Neural progenitor cell (in vitro differentiated cells): Measurements from ENCODE around the gene MYOZ3. TPM values are rescaled to one million over a fixed set of nuclear protein-coding genes. Genes with fewer than 3 reads are reported as not detected.

ENCODE experiments used
- DNase-seq: peaks from one replicate; pipeline ENCODE4 v3.0.0-alpha.2; 2016; ENCODE audit warnings: low spot score
- H2AFZ ChIP-seq: fragments of 200-600 bp; sonication (generic); replicated peaks from 2 replicates; pipeline ENCODE4 v1.6.1; 2016; ENCODE audit warnings: antibody characterized with exemption
- H3F3A ChIP-seq: fragments of 200-600 bp; sonication (generic); 2 replicates; pipeline ENCODE4 v1.6.1; 2016; ENCODE audit warnings: antibody characterized with exemption, low read depth
- H3K27ac ChIP-seq: fragments of 200-600 bp; sonication (generic); 2 replicates; pipeline ENCODE4 v1.5.1; 2016; ENCODE audit warnings: mild to moderate bottlenecking
- H3K27me3 ChIP-seq: fragments of 200-600 bp; sonication (generic); 2 replicates; pipeline ENCODE4 v1.6.1; 2016; ENCODE audit warnings: mild to moderate bottlenecking, moderate library complexity
- H3K36me3 ChIP-seq: fragments of 200-600 bp; sonication (generic); 2 replicates; pipeline ENCODE4 v1.5.1; 2016
- H3K4me1 ChIP-seq: fragments of 200-600 bp; sonication (generic); 2 replicates; pipeline ENCODE4 v1.6.1; 2016; ENCODE audit warnings: mixed run types
- H3K4me2 ChIP-seq: fragments of 200-600 bp; sonication (generic); 2 replicates; pipeline ENCODE4 v1.6.1; 2016
- H3K4me3 ChIP-seq: fragments of 200-600 bp; sonication (generic); 2 replicates; pipeline ENCODE4 v1.5.1; 2016
- H3K79me2 ChIP-seq: fragments of 200-600 bp; sonication (generic); 2 replicates; pipeline ENCODE4 v1.6.1; 2016; ENCODE audit warnings: low read depth
- H3K9ac ChIP-seq: fragments of 200-600 bp; sonication (generic); 2 replicates; pipeline ENCODE4 v1.6.1; 2016
- H3K9me3 ChIP-seq: fragments of 200-600 bp; sonication (generic); 2 replicates; pipeline ENCODE4 v1.5.1; 2016; ENCODE audit warnings: low read depth
- H4K20me1 ChIP-seq: fragments of 200-600 bp; sonication (generic); 2 replicates; pipeline ENCODE4 v1.6.1; 2016; ENCODE audit warnings: low read depth
- H3K27ac Mint-ChIP-seq: 3 replicates; pipeline ENCODE4 v1.8.0; 2021; ENCODE audit warnings: mixed read lengths
- H3K27me3 Mint-ChIP-seq: 2 replicates; pipeline ENCODE4 v1.8.0; 2022; ENCODE audit warnings: low read depth, mild to moderate bottlenecking, inconsistent platforms, moderate library complexity, mixed read lengths; ENCODE audit not compliant: insufficient read depth
- H3K36me3 Mint-ChIP-seq: 3 replicates; pipeline ENCODE4 v1.8.0; 2021; ENCODE audit warnings: mixed read lengths
- H3K4me1 Mint-ChIP-seq: 3 replicates; pipeline ENCODE4 v1.8.0; 2021; ENCODE audit warnings: mixed read lengths
- H3K4me3 Mint-ChIP-seq: 3 replicates; pipeline ENCODE4 v1.8.0; 2021; ENCODE audit warnings: mild to moderate bottlenecking, moderate library complexity, mixed read lengths
- H3K9me3 Mint-ChIP-seq: 3 replicates; pipeline ENCODE4 v1.8.0; 2020; ENCODE audit warnings: mixed read lengths
- EZH2 ChIP-seq: fragments of 200-600 bp; sonication (generic); IDR thresholded peaks from 2 replicates; pipeline ENCODE4 v1.6.1; 2017; ENCODE audit warnings: antibody characterized with exemption, mild to moderate bottlenecking, moderate library complexity
- EZH2phosphoT487 ChIP-seq: fragments of 200-600 bp; sonication (generic); IDR thresholded peaks from 2 replicates; pipeline ENCODE4 v1.6.1; 2017; ENCODE audit warnings: antibody characterized with exemption
- total RNA-seq: library from RNA; depleted of rRNA; stranded (reverse); fragments of >200 nt; gene quantifications from 2 replicates; pipeline ENCODE4 v1.2.3, GENCODE V29; 2015; ENCODE audit warnings: low replicate concordance
- TF ChIP-seq, protein P1 (sequence below): fragments of 200-600 bp; sonication (generic); IDR thresholded peaks from 2 replicates; pipeline ENCODE4 v1.5.1; 2017; ENCODE audit warnings: antibody characterized with exemption, mild to moderate bottlenecking

The MYOZ3 gene
- total RNA-seq, 1 donor from 2014 or later, result 0.90 TPM

DNA sequence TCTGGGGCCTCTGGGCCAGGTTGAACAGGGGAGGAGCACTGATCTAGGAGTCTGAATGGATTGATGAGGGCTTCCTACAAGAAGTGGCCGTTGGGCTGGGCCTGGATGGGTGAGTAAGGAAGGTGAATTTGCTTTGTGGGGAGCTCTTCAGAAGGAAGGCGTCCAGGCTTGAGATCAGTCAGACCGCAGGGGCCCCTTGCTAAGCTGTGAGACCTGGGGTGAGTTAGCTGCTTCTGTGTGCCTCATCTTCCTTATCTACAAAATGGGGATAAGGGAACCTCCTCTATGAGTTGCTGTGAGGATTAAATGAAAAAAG, 21.7 kb upstream of the MYOZ3 start:
- Mint-ChIP-seq H3K27me3 (peaks cover 15% of the 10 kb centered on the region), H3K4me3 (no peak overlapping the region), H3K9me3 (no peaks in the 10 kb centered on the region), H3K4me1 (peaks cover 54% of the 10 kb centered on the region), H3K27ac (peak overlapping the region; percentile 71), H3K36me3 (no peaks in the 10 kb centered on the region)
- no peaks in the 10 kb centered on the region for H3K9me3 ChIP-seq
- no peak overlapping the region for H2AFZ ChIP-seq
- H3K36me3 ChIP-seq, result no peaks in the 10 kb centered on the region
- H3K4me3 ChIP-seq, result no peak overlapping the region
- no peak for DNase-seq
- peaks cover 53% of the 10 kb centered on the region for H3K4me1 ChIP-seq
- no peaks in the 10 kb centered on the region for H4K20me1 ChIP-seq
- no peaks in the 10 kb centered on the region for H3K79me2 ChIP-seq
- no peak overlapping the region for H3K27ac ChIP-seq
- H3K27me3 ChIP-seq, result no peaks in the 10 kb centered on the region
- no peak overlapping the region for H3K9ac ChIP-seq
- no peak overlapping the region for H3K4me2 ChIP-seq
- peaks cover 32% of the 10 kb centered on the region for H3F3A ChIP-seq
- TF ChIP-seq, protein P1, sequence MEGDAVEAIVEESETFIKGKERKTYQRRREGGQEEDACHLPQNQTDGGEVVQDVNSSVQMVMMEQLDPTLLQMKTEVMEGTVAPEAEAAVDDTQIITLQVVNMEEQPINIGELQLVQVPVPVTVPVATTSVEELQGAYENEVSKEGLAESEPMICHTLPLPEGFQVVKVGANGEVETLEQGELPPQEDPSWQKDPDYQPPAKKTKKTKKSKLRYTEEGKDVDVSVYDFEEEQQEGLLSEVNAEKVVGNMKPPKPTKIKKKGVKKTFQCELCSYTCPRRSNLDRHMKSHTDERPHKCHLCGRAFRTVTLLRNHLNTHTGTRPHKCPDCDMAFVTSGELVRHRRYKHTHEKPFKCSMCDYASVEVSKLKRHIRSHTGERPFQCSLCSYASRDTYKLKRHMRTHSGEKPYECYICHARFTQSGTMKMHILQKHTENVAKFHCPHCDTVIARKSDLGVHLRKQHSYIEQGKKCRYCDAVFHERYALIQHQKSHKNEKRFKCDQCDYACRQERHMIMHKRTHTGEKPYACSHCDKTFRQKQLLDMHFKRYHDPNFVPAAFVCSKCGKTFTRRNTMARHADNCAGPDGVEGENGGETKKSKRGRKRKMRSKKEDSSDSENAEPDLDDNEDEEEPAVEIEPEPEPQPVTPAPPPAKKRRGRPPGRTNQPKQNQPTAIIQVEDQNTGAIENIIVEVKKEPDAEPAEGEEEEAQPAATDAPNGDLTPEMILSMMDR, result no peak
- TF ChIP-seq EZH2 (no peak), EZH2phosphoT487 (no peak)

GRCh38 chr5:150639751-150640150, 21.3 kb upstream of the MYOZ3 start:
- no peak for DNase-seq
- TF ChIP-seq EZH2 (no peak), EZH2phosphoT487 (no peak)
- TF ChIP-seq, protein P1, result no peak
- H3K4me3 Mint-ChIP-seq, result peak overlapping the region; percentile 6
- H3K27me3 Mint-ChIP-seq, result peaks cover 15% of the 10 kb centered on the region
- no peak overlapping the region for H3K27ac ChIP-seq
- no peak overlapping the region for H3K4me2 ChIP-seq
- H3K9ac ChIP-seq, result no peak overlapping the region
- H3K9me3 ChIP-seq, result no peaks in the 10 kb centered on the region
- H3K27me3 ChIP-seq, result no peaks in the 10 kb centered on the region
- H3K27ac Mint-ChIP-seq, result peak overlapping the region; percentile 36
- no peaks in the 10 kb centered on the region for H3K36me3 Mint-ChIP-seq
- no peaks in the 10 kb centered on the region for H4K20me1 ChIP-seq
- peaks cover 36% of the 10 kb centered on the region for H3F3A ChIP-seq
- H3K79me2 ChIP-seq, result no peaks in the 10 kb centered on the region
- H3K4me1 ChIP-seq, result peaks cover 57% of the 10 kb centered on the region
- no peaks in the 10 kb centered on the region for H3K9me3 Mint-ChIP-seq
- H3K36me3 ChIP-seq, result no peaks in the 10 kb centered on the region
- H3K4me1 Mint-ChIP-seq, result peaks cover 58% of the 10 kb centered on the region
- H2AFZ ChIP-seq, result no peak overlapping the region
- no peak overlapping the region for H3K4me3 ChIP-seq

- peak within 1 kb of the TSS; percentile 36 for H3K27ac Mint-ChIP-seq
- H2AFZ ChIP-seq, result peak within 1 kb of the TSS; percentile 23
- H3K79me2 ChIP-seq, result no peaks in the 10 kb centered on the region
- no peaks in the 10 kb centered on the region for H3K27me3 ChIP-seq
- peaks cover 43% of the 10 kb centered on the region for H3F3A ChIP-seq
- peaks cover 15% of the 10 kb centered on the region for H3K27me3 Mint-ChIP-seq
- H3K4me1 Mint-ChIP-seq, result peaks cover 65% of the 10 kb centered on the region
- no peak within 1 kb of the TSS for H3K4me3 ChIP-seq
- H3K36me3 ChIP-seq, result no peaks in the 10 kb centered on the region
- DNase-seq, result no peak
- H3K9me3 ChIP-seq, result no peaks in the 10 kb centered on the region
- H3K9me3 Mint-ChIP-seq, result no peaks in the 10 kb centered on the region
- peak within 1 kb of the TSS; percentile 14 for H3K4me3 Mint-ChIP-seq
- H3K36me3 Mint-ChIP-seq, result no peaks in the 10 kb centered on the region
- H3K9ac ChIP-seq, result no peak within 1 kb of the TSS
- TF ChIP-seq EZH2phosphoT487, result no peak
- TF ChIP-seq, protein P1, result no peak
- no peaks in the 10 kb centered on the region for H4K20me1 ChIP-seq
- H3K4me1 ChIP-seq, result peaks cover 63% of the 10 kb centered on the region
- H3K4me2 ChIP-seq, result no peak within 1 kb of the TSS
- no peak within 1 kb of the TSS for H3K27ac ChIP-seq
Observed at GRCh38 chr5:150640311-150641005, 20.6 kb upstream of the MYOZ3 start, which contains the start of gene SYNPO. SYNPO (plus strand) TSS chr5:150640660; CDS start chr5:150648276, 7,616 bp downstream.
